Pancreas (tissue), 10 donors: Measurements from ENCODE around the gene UTS2R. TPM values are rescaled to one million over a fixed set of nuclear protein-coding genes. Genes with fewer than 3 reads are reported as not detected.
"Not testable (repeated sequence)": the region's sequence is repeated elsewhere in the genome, so short reads cannot be mapped to it uniquely, and the experiment has no call there.

Experiments
- ATAC-seq, 4 donors: fragments of 200-7000 bp; cut with Tn5 transposase; one replicate each; pipeline versions ENCODE4 v1.8.0 to v1.9.1; 2020; ENCODE audit warnings: mild to moderate bottlenecking in 4 of 4, moderate library complexity in 4 of 4
- DNase-seq, 6 donors: peaks; one replicate each; pipeline ENCODE4 v3.0.0-alpha.2; 2020
- FAIRE-seq: peaks from 2 replicates; lab custom pipeline; 2012; peaks lifted over from hg19 to GRCh38; lab: Jason Lieb, UNC
- H3K27ac ChIP-seq, 4 donors: fragments of 200-600 bp; sonication (generic); 1 replicate in 3 of 4; 2 replicates in 1 of 4; pipeline versions ENCODE4 v1.5.0 to v1.8.0; 2020
- H3K27me3 ChIP-seq, 4 donors: fragments of 200-600 bp; one replicate each; pipeline ENCODE4 v1.8.0; 2021
- H3K36me3 ChIP-seq, 3 donors: fragments of 200-600 bp; sonication (generic) in 1 of 3; one replicate each; pipeline versions ENCODE4 v1.5.0 to v1.8.0; 2020 to 2021
- H3K4me1 ChIP-seq, 3 donors: fragments of 200-600 bp; one replicate each; pipeline ENCODE4 v1.8.0; 2021
- H3K4me3 ChIP-seq, 4 donors: fragments of 200-600 bp; sonication (generic) in 2 of 4; one replicate each; pipeline versions ENCODE4 v1.5.0 to v1.8.0; 2020 to 2021
- H3K9me3 ChIP-seq, 4 donors: fragments of 200-600 bp; one replicate each; pipeline ENCODE4 v1.8.0; 2021
- CTCF ChIP-seq, 4 donors: fragments of 200-600 bp; sonication (generic) in 3 of 4; IDR thresholded peaks; one replicate each; pipeline versions ENCODE4 v1.5.0 to v1.8.0; 2021; ENCODE audit warnings: antibody characterized with exemption in 4 of 4
- WGBS, 2 donors: extraction: QIAGEN DNeasy Blood & Tissue Kit; methylation state at CpG; one replicate each; pipeline ENCODE4 v1.1.7; 2013; 5-methylcytosine and 5-hydroxymethylcytosine counted together
- intact Hi-C, 3 donors: fragments of 100-400 bp; cut with DNase I; formaldehyde crosslinking; loops; one replicate each; pipeline versions ENCODE4 v1.11.1 to v1.14.2; 2022
- polyA plus RNA-seq, 2 donors: library from polyadenylated mRNA; stranded (reverse); fragments of 200-250 nt; gene quantifications; one replicate each; pipeline ENCODE4 v1.2.3, GENCODE V29; 2013
- total RNA-seq, 6 donors: library from RNA; stranded (reverse); fragmentation: NEBNext Ultra II Directional in 4 of 6; extraction: Animal tissue kit (Norgen Biotek cat#: 25700) in 4 of 6; gene quantifications; one replicate each; pipeline versions ENCODE4 v1.2.1 to v1.2.4, GENCODE V29; 2021 to 2023
- donor health status: healthy with polysubstance abuse.
- donor health status: DM: no; HTN: no; CAD: no; lungs with moderate emphysema.
- donor health status: DM: no; HTN: no; CAD: no.
- donor health status: control.
- donor health status: control.
- donor health status: Bipolar disorder and iron deficiency.
- donor health status: DM: yes; HTN: yes; CAD: no.
- donor health status: DM: no; HTN: no; CAD: no.
- donor health status: DM: no; HTN: no; CAD: no.
- donor health status: DM: yes; HTN: yes; CAD: no.

The UTS2R gene
- total and polyA plus RNA-seq, 8 donors, result 0.37 to 0.87 (median 0.74) TPM; not detected in 5

- Histone ChIP-seq H3K9me3 (no peaks in the 10 kb centered on the region), H3K36me3 (peaks cover 0 to 5% (median 3%) of the 10 kb centered on the region in 3 donors), H3K4me1 (no peaks in the 10 kb centered on the region), H3K27me3 (no peaks in the 10 kb centered on the region), H3K4me3 (no peak overlapping the region), H3K27ac (no peak overlapping the region)
- FAIRE-seq (no peak), DNase-seq (peak in 1 of 6 donors; percentile 3), ATAC-seq (no peak)
- intact Hi-C loops, result no loop called here
- WGBS, 2 donors, result 90 to 92% methylated on average over 15 of the region's 15 CpGs
- no peak for TF ChIP-seq CTCF (IDR thresholded peaks at IDR 0.05)
These were observed 36.8 kb downstream of the UTS2R start for GRCh38 chr17:82408288-82408937.

GRCh38 chr17:82408938-82409318 is 37.4 kb downstream of the UTS2R start:
- H3K4me3 ChIP-seq, result no peak overlapping the region
- 94 to 96% methylated on average over 21 of the region's 21 CpGs for WGBS, 2 donors
- TF ChIP-seq CTCF (IDR thresholded peaks at IDR 0.05), result no peak
- no peaks in the 10 kb centered on the region for H3K9me3 ChIP-seq
- H3K4me1 ChIP-seq, result no peaks in the 10 kb centered on the region
- DNase-seq (peak in 1 of 6 donors; percentile 15), ATAC-seq (no peak), FAIRE-seq (no peak)
- intact Hi-C loops, result no loop called here
- no peak overlapping the region for H3K27ac ChIP-seq
- peaks cover 0 to 3% (median 0%) of the 10 kb centered on the region in 3 donors for H3K36me3 ChIP-seq
- no peaks in the 10 kb centered on the region for H3K27me3 ChIP-seq

- H3K4me1 ChIP-seq, result peaks cover 0 to 4% (median 4%) of the 10 kb centered on the region in 3 donors
- ATAC-seq, result no peak
- 94 to 96% methylated on average over 14 of the region's 14 CpGs for WGBS, 2 donors
- peak in 1 of 6 donors; percentile 18 for DNase-seq
- no peak for TF ChIP-seq CTCF (IDR thresholded peaks at IDR 0.05)
- no peak for FAIRE-seq
- no peak overlapping the region for H3K27ac ChIP-seq
- no peaks in the 10 kb centered on the region for H3K27me3 ChIP-seq
- no peak overlapping the region for H3K4me3 ChIP-seq
- H3K36me3 ChIP-seq, result no peaks in the 10 kb centered on the region
- intact Hi-C loops, result no loop called here
- H3K9me3 ChIP-seq, result no peaks in the 10 kb centered on the region
These were observed 38.6 kb downstream of the UTS2R start for GRCh38 chr17:82410014-82410716.

GRCh38 chr17:82411396-82412053 is 40.0 kb downstream of the UTS2R start:
- intact Hi-C loops, result no loop called here
- no peak overlapping the region for H3K4me3 ChIP-seq
- no peaks in the 10 kb centered on the region for H3K36me3 ChIP-seq
- peak in 1 of 6 donors; percentile 10 for DNase-seq
- ATAC-seq, result no peak
- FAIRE-seq, result no peak
- 96% methylated on average over 24 of the region's 24 CpGs for WGBS, 2 donors
- no peaks in the 10 kb centered on the region for H3K27me3 ChIP-seq
- H3K27ac ChIP-seq, result no peak overlapping the region
- H3K9me3 ChIP-seq, result no peaks in the 10 kb centered on the region
- TF ChIP-seq CTCF (IDR thresholded peaks at IDR 0.05), result no peak
- peaks cover 0 to 4% (median 4%) of the 10 kb centered on the region in 3 donors for H3K4me1 ChIP-seq

GRCh38 chr17:82412081-82412480 is 40.5 kb downstream of the UTS2R start:
- DNase-seq, result peak in 1 of 6 donors; percentile 8
- intact Hi-C loops, ATAC-seq, H3K4me3 ChIP-seq, H3K36me3 ChIP-seq, H3K27ac ChIP-seq, H3K27me3 ChIP-seq, FAIRE-seq, H3K9me3 ChIP-seq, H3K4me1 ChIP-seq: not testable (repeated sequence)
- WGBS, 2 donors, result 70 to 74% methylated on average over 12 to 16 of the region's 16 CpGs
